Left ventricle myocardium inferior (tissue), 1 donor: ENCODE measurements around the gene UXS1. TPM values are rescaled to one million over a fixed set of nuclear protein-coding genes. Genes with fewer than 3 reads are reported as not detected.

ENCODE experiments used
- DNase-seq: peaks from one replicate; pipeline ENCODE4 v3.0.0-alpha.2; 2020
- H3K27ac ChIP-seq: fragments of 200-600 bp; replicated peaks from 2 replicates; pipeline ENCODE4 v1.8.0; 2021
- H3K27me3 ChIP-seq: fragments of 200-600 bp; 2 replicates; pipeline ENCODE4 v1.8.0; 2021; ENCODE audit warnings: low read depth
- H3K36me3 ChIP-seq: fragments of 200-600 bp; 2 replicates; pipeline ENCODE4 v1.8.0; 2021
- H3K4me1 ChIP-seq: fragments of 200-600 bp; 2 replicates; pipeline ENCODE4 v1.8.0; 2021
- H3K4me3 ChIP-seq: fragments of 200-600 bp; 2 replicates; pipeline ENCODE4 v1.8.0; 2021; ENCODE audit warnings: mild to moderate bottlenecking, moderate library complexity
- H3K9me3 ChIP-seq: fragments of 200-600 bp; replicated peaks from 2 replicates; pipeline ENCODE4 v1.8.0; 2021
- CTCF ChIP-seq: fragments of 200-600 bp; IDR thresholded peaks from 2 replicates; pipeline ENCODE4 v1.8.0; 2021; ENCODE audit warnings: antibody characterized with exemption, mild to moderate bottlenecking, borderline replicate concordance
- intact Hi-C: fragments of 100-400 bp; cut with micrococcal nuclease; formaldehyde crosslinking; loops from one replicate; pipeline ENCODE4 v1.11.0; 2022
- total RNA-seq: library from RNA; stranded (reverse); fragmentation: NEBNext Ultra II Directional; extraction: Animal tissue kit (Norgen Biotek cat#: 25700); gene quantifications from one replicate; pipeline ENCODE4 v1.2.1, GENCODE V29; 2021
- donor health status: DM: no; HTN: yes; CAD: no; lungs with severe emphysema.

The UXS1 gene
- total RNA-seq, 1 donor from 2014 or later: 26.7 TPM

- H3K4me3 ChIP-seq: no peak overlapping the region
- no peak for DNase-seq
- no peaks in the 10 kb centered on the region for H3K27me3 ChIP-seq
- no peaks in the 10 kb centered on the region for H3K9me3 ChIP-seq
- no peak for TF ChIP-seq CTCF
- H3K27ac ChIP-seq: no peak overlapping the region
- intact Hi-C loops: no loop called here
- peaks cover 48% of the 10 kb centered on the region for H3K36me3 ChIP-seq
- H3K4me1 ChIP-seq: no peaks in the 10 kb centered on the region
These were observed 96.8 kb downstream of the UXS1 start for GRCh38 chr2:106097038-106098000.

GRCh38 chr2:106096299-106097037 lies 97.6 kb downstream of the UXS1 start:
- no peak for TF ChIP-seq CTCF

GRCh38 chr2:106095478-106096298 lies 98.4 kb downstream of the UXS1 start:
- Histone ChIP-seq H3K27ac (no peak overlapping the region), H3K9me3 (no peaks in the 10 kb centered on the region), H3K4me3 (no peak overlapping the region), H3K36me3 (peaks cover 43% of the 10 kb centered on the region), H3K27me3 (no peaks in the 10 kb centered on the region), H3K4me1 (no peaks in the 10 kb centered on the region)
- no peak for DNase-seq
- intact Hi-C loops: no loop called here
- no peak for TF ChIP-seq CTCF

More at GRCh38 chr2:106096299-106097037, 97.6 kb downstream of the UXS1 start:
- no peak for DNase-seq
- Histone ChIP-seq H3K4me1 (no peaks in the 10 kb centered on the region), H3K9me3 (no peaks in the 10 kb centered on the region), H3K27me3 (no peaks in the 10 kb centered on the region), H3K27ac (no peak overlapping the region), H3K36me3 (peaks cover 48% of the 10 kb centered on the region), H3K4me3 (no peak overlapping the region)
- intact Hi-C loops: no loop called here

- Histone ChIP-seq H3K4me1 (no peaks in the 10 kb centered on the region), H3K27ac (no peak overlapping the region), H3K36me3 (peaks cover 29% of the 10 kb centered on the region), H3K9me3 (no peaks in the 10 kb centered on the region), H3K4me3 (no peak overlapping the region), H3K27me3 (no peaks in the 10 kb centered on the region)
- intact Hi-C loops: no loop called here
- DNase-seq: no peak
- TF ChIP-seq CTCF: no peak
These were observed 99.8 kb downstream of the UXS1 start for GRCh38 chr2:106094131-106094841.
